GM19240 (cell line): ENCODE measurements around the gene UAP1L1.

Experiments
- DNase-seq: peaks from one replicate; pipeline ENCODE4 v3.0.0; 2011; ENCODE audit warnings: low spot score; ENCODE audit not compliant: insufficient read length

UAP1L1 gene

GRCh38 chr9:137096785-137097546, 19.6 kb downstream of the UAP1L1 start:
- DNase-seq, result no peak

DNA sequence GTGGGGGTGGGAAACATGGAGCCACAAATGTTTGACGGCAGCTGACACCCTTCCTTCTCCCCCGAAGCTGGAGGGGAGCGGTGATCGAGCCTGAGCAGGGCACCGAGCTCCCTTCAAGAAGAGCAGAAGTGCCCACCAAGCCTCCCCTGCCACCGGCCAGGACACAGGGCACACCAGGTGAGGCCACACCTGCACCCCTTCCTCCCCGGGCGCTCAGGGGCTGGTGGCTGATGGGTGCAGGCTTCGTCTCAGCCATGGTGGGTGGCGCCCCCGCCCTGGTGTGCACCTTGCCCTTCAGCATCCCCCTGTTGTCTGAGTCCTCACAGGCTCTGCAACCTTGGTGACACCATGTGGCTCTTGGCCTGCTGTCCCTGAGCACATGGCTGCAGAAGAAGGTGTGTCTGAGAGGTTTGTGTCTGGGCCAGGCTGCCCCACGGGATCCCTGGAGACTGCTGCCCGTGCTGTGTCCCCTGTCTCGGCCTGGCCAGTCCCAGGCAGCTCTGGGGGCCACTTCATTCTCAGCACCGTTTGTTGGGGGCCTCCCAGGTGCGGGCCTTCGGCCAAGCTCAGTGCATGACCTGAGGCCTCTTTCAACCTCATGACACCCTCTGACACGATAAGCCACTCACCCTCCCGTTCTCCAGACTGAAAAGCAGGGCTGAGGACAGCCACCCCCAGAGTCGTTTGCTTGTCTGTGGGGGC, 20.6 kb downstream of the UAP1L1 start:
- no peak for DNase-seq

- DNase-seq, result no peak
Observed at GRCh38 chr9:137099231-137099630, 21.9 kb downstream of the UAP1L1 start.

- DNase-seq, result no peak
Observed at GRCh38 chr9:137103206-137103999, 26.1 kb downstream of the UAP1L1 start.

- no peak for DNase-seq
Observed at GRCh38 chr9:137105814-137106661, 28.7 kb downstream of the UAP1L1 start.

- DNase-seq, result no peak
Observed at GRCh38 chr9:137106662-137107250, 29.4 kb downstream of the UAP1L1 start.

GRCh38 chr9:137107312-137107921, 30.1 kb downstream of the UAP1L1 start:
- no peak for DNase-seq

- DNase-seq, result no peak
Observed at GRCh38 chr9:137107982-137108381, 30.7 kb downstream of the UAP1L1 start.

DNA sequence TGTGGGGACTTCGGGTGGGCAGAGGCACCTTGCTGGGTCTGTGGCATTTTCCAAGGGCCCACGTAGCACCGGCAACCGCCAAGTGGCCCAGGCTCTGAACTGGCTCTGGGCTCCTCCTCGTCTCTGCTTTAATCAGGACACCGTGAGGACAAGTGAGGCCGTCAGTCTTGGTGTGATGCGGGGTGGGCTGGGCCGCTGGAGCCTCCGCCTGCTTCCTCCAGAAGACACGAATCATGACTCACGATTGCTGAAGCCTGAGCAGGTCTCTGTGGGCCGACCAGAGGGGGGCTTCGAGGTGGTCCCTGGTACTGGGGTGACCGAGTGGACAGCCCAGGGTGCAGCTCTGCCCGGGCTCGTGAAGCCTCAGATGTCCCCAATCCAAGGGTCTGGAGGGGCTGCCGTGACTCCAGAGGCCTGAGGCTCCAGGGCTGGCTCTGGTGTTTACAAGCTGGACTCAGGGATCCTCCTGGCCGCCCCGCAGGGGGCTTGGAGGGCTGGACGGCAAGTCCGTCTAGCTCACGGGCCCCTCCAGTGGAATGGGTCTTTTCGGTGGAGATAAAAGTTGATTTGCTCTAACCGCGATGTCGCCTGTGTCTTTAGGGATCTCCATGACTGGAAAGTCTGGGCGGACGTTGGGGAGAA, 31.4 kb downstream of the UAP1L1 start:
- no peak for DNase-seq

GRCh38 chr9:137109250-137110146, 32.2 kb downstream of the UAP1L1 start:
- no peak for DNase-seq

- DNase-seq, result no peak
Observed at GRCh38 chr9:137110147-137110910, 33.0 kb downstream of the UAP1L1 start.

DNA sequence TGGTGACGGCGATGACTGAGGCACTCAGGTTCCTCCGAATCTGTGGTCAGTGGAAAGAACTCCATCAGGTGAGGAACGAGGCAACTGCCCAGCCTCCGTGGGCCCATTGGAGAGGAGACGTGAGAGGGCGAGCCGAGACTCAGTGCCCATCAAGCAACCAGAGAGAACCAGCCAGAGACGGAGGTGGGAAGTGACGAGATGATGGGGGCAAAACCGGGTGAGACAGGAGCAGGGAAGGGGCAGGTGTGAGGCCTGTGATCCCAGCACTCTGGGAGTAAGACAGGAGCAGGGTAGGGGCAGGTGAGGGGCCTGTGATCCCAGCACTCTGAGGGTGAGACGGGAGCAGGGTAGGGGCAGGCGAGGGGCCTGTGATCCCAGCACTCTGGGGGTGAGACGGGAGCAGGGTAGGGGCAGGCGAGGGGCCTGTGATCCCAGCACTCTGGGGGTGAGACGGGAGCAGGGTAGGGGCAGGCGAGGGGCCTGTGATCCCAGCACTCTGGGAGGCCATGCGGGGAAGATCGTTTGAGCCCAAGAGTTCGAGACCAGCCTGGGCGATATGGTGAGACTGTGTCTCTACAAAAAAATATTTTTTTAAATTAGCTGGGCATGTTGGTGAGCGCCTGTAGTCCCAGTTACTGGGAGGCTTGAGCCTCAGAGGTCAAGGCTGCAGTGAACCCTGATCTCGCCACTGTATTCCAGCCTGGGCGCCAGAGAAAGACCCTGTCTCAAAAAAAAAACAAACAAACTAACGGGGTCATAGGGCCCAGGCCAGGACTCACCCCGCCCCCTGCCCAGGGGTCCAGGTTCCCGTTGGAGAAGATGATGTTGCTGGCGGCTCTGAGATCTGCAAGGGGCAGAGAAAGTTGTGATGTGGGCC, 33.8 kb downstream of the UAP1L1 start:
- no peak for DNase-seq

GRCh38 chr9:137111788-137112563, 34.7 kb downstream of the UAP1L1 start:
- DNase-seq, result no peak

GRCh38 chr9:137112564-137113384, 35.5 kb downstream of the UAP1L1 start:
- no peak for DNase-seq

GRCh38 chr9:137113385-137114159, 36.3 kb downstream of the UAP1L1 start:
- no peak for DNase-seq
